ENCODE data around the gene TP53BP1. TPM values are rescaled to one million over a fixed set of nuclear protein-coding genes. Genes with fewer than 3 reads are reported as not detected.

Gene TP53BP1
- total RNA-seq, 1 experiment from 2014 or later, result 54.1 TPM

- Histone ChIP-seq H3K9ac (ENCODE audit: low read length) (peak within 1 kb of the TSS; percentile 78), H3K27me3 (ENCODE audit: insufficient read depth, low read length) (no peaks in the 10 kb centered on the region), H3K4me1 (ENCODE audit: control insufficient read depth in 1 of 2, insufficient read depth in 2 of 2, low read length in 2 of 2) (peaks cover 0 to 21% of the 10 kb centered on the region in 2 experiments; a peak in 3 of 4 replicates), H2AFZ (ENCODE audit: low read depth, low read length, poor library complexity, severe bottlenecking) (peak within 1 kb of the TSS; percentile 27), H3K9me3 (ENCODE audit: control insufficient read depth in 1 of 2, insufficient read depth in 1 of 2, low read depth in 1 of 2, low read length in 2 of 2) (peaks cover 0 to 4% of the 10 kb centered on the region in 2 experiments; a peak in 1 of 4 replicates), H4K20me1 (ENCODE audit: insufficient read depth) (peaks cover 5% of the 10 kb centered on the region; the same call in 1 of the 2 replicates), H3K79me2 (ENCODE audit: insufficient read depth, low read length) (peaks cover 64% of the 10 kb centered on the region), H3K4me2 (ENCODE audit: low read length) (peak within 1 kb of the TSS; percentile 83), H3K36me3 (ENCODE audit: control insufficient read depth in 1 of 2, insufficient read depth in 2 of 2, low read length in 2 of 2) (peaks cover 16 to 20% of the 10 kb centered on the region in 2 experiments; a peak in 3 of 4 replicates), H3K4me3 (replicated peaks in 1 of 2; ENCODE audit: low read depth in 1 of 2, low read length in 2 of 2) (peak within 1 kb of the TSS; percentile 74 to 79), H3K27ac (ENCODE audit: low read depth, low read length) (peak within 1 kb of the TSS; percentile 89), H3K9me2 (ENCODE audit: insufficient read depth) (no peaks in the 10 kb centered on the region)
- DNase-seq (ENCODE audit: low read depth, low spot score) (peak; percentile 39), ATAC-seq (peak; percentile 92)
- ChIA-PET RAD21 (ENCODE audit: low non-redundant PET in 1 of 2, low total read pairs in 2 of 2, uncharacterized antibody in 2 of 2, unreplicated experiment in 2 of 2) (no interaction called here), POLR2A (interaction anchor here (0.9 to 1.3 kb wide), 2 partner anchors 10 to 140 kb away, joined by 3 to 4 read pairs; no protein-coding TSS in a partner anchor), CTCF (interaction anchor here (0.7 to 1.7 kb wide), 3 partner anchors 15 to 146 kb away, joined by 3 to 5 read pairs (median 4); no protein-coding TSS in a partner anchor)
- TSS peak; percentile 60 for BruUV-seq (replicated peaks)
- peak; percentile 66 for TF ChIP-seq ZFX (IDR thresholded peaks at IDR 0.05)
- TF ChIP-seq CBX3 (IDR thresholded peaks at IDR 0.05; ENCODE audit: low read depth), result 0 out of 2 replicates have a peak, but pooled peaks have one; percentile 34
- TF ChIP-seq POLR2A (IDR thresholded peaks at IDR 0.05; ENCODE audit: borderline replicate concordance, extremely low read depth, insufficient read depth, insufficient read length), result peak; percentile 49
- peak; percentile 36; the same call in 1 of the 2 replicates for TF ChIP-seq SIN3A (IDR thresholded peaks at IDR 0.05; ENCODE audit: low read depth)
- TF ChIP-seq POLR2AphosphoS5 (IDR thresholded peaks at IDR 0.05; ENCODE audit: low read depth, low read length), result peak; percentile 80
- peak; percentile 85 for TF ChIP-seq ELF1 (IDR thresholded peaks at IDR 0.05; ENCODE audit: borderline replicate concordance, low read depth)
- TF ChIP-seq RAD21 (IDR thresholded peaks at IDR 0.05; ENCODE audit: low read depth), result no peak
- TF ChIP-seq FOSL1 (IDR thresholded peaks at IDR 0.05; ENCODE audit: low read depth), result no peak
- TF ChIP-seq CTCF (IDR thresholded peaks at IDR 0.05 in 2 of 3, conservative IDR thresholded peaks at IDR 0.05 in 1 of 3; ENCODE audit: borderline replicate concordance in 1 of 3, insufficient read depth in 1 of 3, low read depth in 2 of 3, low read length in 2 of 3), result peak; percentile 13 to 67 (median 57); a peak in 5 of 6 replicates
- no peak for TF ChIP-seq JUND (IDR thresholded peaks at IDR 0.05)
- peak; percentile 70 for TF ChIP-seq MAX (IDR thresholded peaks at IDR 0.05)
- intact Hi-C loops (cut with micrococcal nuclease), result no loop called here
These were observed 121.7 kb downstream of the TP53BP1 start, which contains the start of the genes TUBGCP4 and ZSCAN29 for GRCh38 chr15:43370975-43371974. TSS of gene TUBGCP4 (plus strand) at chr15:43371101. CDS start at chr15:43371355, 254 bp downstream. TSS of gene ZSCAN29 (minus strand) at chr15:43371043. CDS start at chr15:43369913, 1,130 bp downstream.

All from HCT116 (cell line).